ENCODE results near the gene TSPAN31.

TSPAN31 gene

GRCh38 chr12:57734591-57734990, 10.2 kb upstream of the TSPAN31 start:
- no peak for TF ChIP-seq CTCF (IDR thresholded peaks at IDR 0.05; ENCODE audit: low read depth, low read length)
- no peak overlapping the region for H3K4me3 ChIP-seq (ENCODE audit: low read depth, low read length)

- TF ChIP-seq CTCF (IDR thresholded peaks at IDR 0.05; ENCODE audit: low read depth, low read length), result no peak
- no peak overlapping the region for H3K4me3 ChIP-seq (ENCODE audit: low read depth, low read length)
Measured at GRCh38 chr12:57735198-57735855, 9.5 kb upstream of the TSPAN31 start.

- peak; percentile 32; the same call in 1 of the 2 replicates for TF ChIP-seq CTCF (IDR thresholded peaks at IDR 0.05; ENCODE audit: low read depth, low read length)
- peak overlapping the region; percentile 27 for H3K4me3 ChIP-seq (ENCODE audit: low read depth, low read length)
Measured at GRCh38 chr12:57735952-57736740, 8.7 kb upstream of the TSPAN31 start.

- no peak overlapping the region for H3K4me3 ChIP-seq (ENCODE audit: low read depth, low read length)
- TF ChIP-seq CTCF (IDR thresholded peaks at IDR 0.05; ENCODE audit: low read depth, low read length), result no peak
Measured at GRCh38 chr12:57736741-57737466, 7.9 kb upstream of the TSPAN31 start.

- H3K4me3 ChIP-seq (ENCODE audit: low read depth, low read length), result peak overlapping the region; percentile 27
- no peak for TF ChIP-seq CTCF (IDR thresholded peaks at IDR 0.05; ENCODE audit: low read depth, low read length)
Measured at GRCh38 chr12:57737467-57738460, 7.1 kb upstream of the TSPAN31 start.

GRCh38 chr12:57738661-57739237, 6.1 kb upstream of the TSPAN31 start, which contains the start of gene AGAP2:
Gene AGAP2, minus strand, starts transcription at chr12:57738742. Its CDS starts 496 bp downstream, at chr12:57738246.
- TF ChIP-seq CTCF (IDR thresholded peaks at IDR 0.05; ENCODE audit: low read depth, low read length), result no peak
- peak within 1 kb of the TSS; percentile 27 for H3K4me3 ChIP-seq (ENCODE audit: low read depth, low read length)

Measured in WI38 (cell line).